Body of pancreas (tissue), 4 donors: ENCODE data around the gene CCDC188. TPM values are rescaled to one million over a fixed set of nuclear protein-coding genes. Genes with fewer than 3 reads are reported as not detected.

Experiments
- ATAC-seq: fragments of 150-250 bp; one replicate; pipeline ENCODE4 v1.9.1; 2016
- DNase-seq, 4 donors: peaks; one replicate each; pipeline ENCODE4 v3.0.0-alpha.2; 2019
- H3K27ac ChIP-seq, 4 donors: fragments of 200-600 bp; sonication (generic); 1 replicate in 3 of 4; 2 replicates in 1 of 4; pipeline versions ENCODE4 v1.5.1 to v1.6.1; 2016 to 2019; ENCODE audit warnings: mild to moderate bottlenecking in 1 of 4, mixed read lengths in 1 of 4, moderate library complexity in 1 of 4
- H3K27me3 ChIP-seq, 2 donors: fragments of 200-600 bp; sonication (generic); one replicate each; pipeline ENCODE4 v1.6.0; 2016; ENCODE audit warnings: mild to moderate bottlenecking in 1 of 2
- H3K36me3 ChIP-seq, 2 donors: fragments of 200-600 bp; sonication (generic); replicated peaks in 1 of 2; 2 replicates each; pipeline ENCODE4 v1.5.1; 2016; ENCODE audit warnings: low read depth in 2 of 2; ENCODE audit not compliant: insufficient read depth in 1 of 2
- H3K4me1 ChIP-seq: fragments of 200-600 bp; sonication (generic); one replicate; pipeline ENCODE4 v1.6.0; 2016
- H3K4me3 ChIP-seq, 2 donors: fragments of 200-600 bp; sonication (generic); 1 replicate in 1 of 2; 2 replicates in 1 of 2; pipeline ENCODE4 v1.5.1; 2016 to 2019
- H3K9me3 ChIP-seq, 3 donors: fragments of 200-600 bp; sonication (generic); 1 replicate in 2 of 3; 2 replicates in 1 of 3; pipeline ENCODE4 v1.5.1; 2016
- CTCF ChIP-seq, 7 experiments: fragments of 450-650 bp in 4 of 7; fragments of 200-600 bp in 3 of 7; sonication (generic) in 3 of 7; IDR thresholded peaks; one replicate each; pipeline ENCODE4 v1.5.1; 2016 to 2019; ENCODE audit warnings: antibody characterized with exemption in 7 of 7
- POLR2A ChIP-seq, 3 donors: fragments of 450-650 bp; IDR thresholded peaks; one replicate each; pipeline ENCODE4 v1.6.1; 2016; ENCODE audit warnings: antibody characterized with exemption in 3 of 3, mild to moderate bottlenecking in 2 of 3
- WGBS, 2 donors: methylation state at CpG; one replicate each; pipeline ENCODE4 v1.1.5; 2017; 5-methylcytosine and 5-hydroxymethylcytosine counted together
- intact Hi-C: fragments of 100-400 bp; cut with DNase I; formaldehyde crosslinking; loops from one replicate; pipeline ENCODE4 v1.15.1; 2023
- total RNA-seq, 2 donors: library from RNA; depleted of rRNA; stranded (reverse); fragments of >200 nt; gene quantifications; one replicate each; pipeline ENCODE4 v1.1.0, GENCODE V29; 2016

CCDC188 gene
- total RNA-seq, 2 donors from 2014 or later, result not detected

GRCh38 chr22:20192972-20193760, 42.3 kb upstream of the CCDC188 start:
- Histone ChIP-seq H3K36me3 (no peaks in the 10 kb centered on the region), H3K9me3 (no peaks in the 10 kb centered on the region), H3K4me3 (no peak overlapping the region), H3K4me1 (no peaks in the 10 kb centered on the region), H3K27ac (no peak overlapping the region), H3K27me3 (no peaks in the 10 kb centered on the region)
- DNase-seq (no peak), ATAC-seq (no peak)
- WGBS, 2 donors, result 73 to 92% methylated on average over 2 to 19 of the region's 20 CpGs
- intact Hi-C loops, result no loop called here
- TF ChIP-seq CTCF (IDR thresholded peaks at IDR 0.05) (no peak), POLR2A (IDR thresholded peaks at IDR 0.05) (no peak)

- intact Hi-C loops, result no loop called here
- no peak for TF ChIP-seq CTCF (IDR thresholded peaks at IDR 0.05)
- TF ChIP-seq POLR2A (IDR thresholded peaks at IDR 0.05), result no peak
- Histone ChIP-seq H3K36me3 (no peaks in the 10 kb centered on the region), H3K9me3 (no peaks in the 10 kb centered on the region), H3K4me1 (no peaks in the 10 kb centered on the region), H3K4me3 (no peak overlapping the region), H3K27ac (no peak overlapping the region), H3K27me3 (no peaks in the 10 kb centered on the region)
- WGBS, 2 donors, result 82 to 100% methylated on average over 1 to 10 of the region's 10 CpGs
- ATAC-seq, result no peak
- no peak for DNase-seq
Measured at GRCh38 chr22:20192293-20192971, 41.6 kb upstream of the CCDC188 start.

- ATAC-seq (no peak), DNase-seq (no peak)
- Histone ChIP-seq H3K36me3 (no peaks in the 10 kb centered on the region), H3K4me3 (no peak overlapping the region), H3K27me3 (no peaks in the 10 kb centered on the region), H3K4me1 (no peaks in the 10 kb centered on the region), H3K9me3 (no peaks in the 10 kb centered on the region), H3K27ac (no peak overlapping the region)
- intact Hi-C loops, result no loop called here
- WGBS, 2 donors, result 50 to 76% methylated on average over 2 to 6 of the region's 8 CpGs
- TF ChIP-seq CTCF (IDR thresholded peaks at IDR 0.05), result no peak
- TF ChIP-seq POLR2A (IDR thresholded peaks at IDR 0.05), result no peak
Measured at GRCh38 chr22:20191803-20192202, 40.9 kb upstream of the CCDC188 start.

- DNase-seq, result no peak
- WGBS, 2 donors, result 67 to 86% methylated on average over 5 to 10 of the region's 10 CpGs
Measured at GRCh38 chr22:20191000-20191515, 40.2 kb upstream of the CCDC188 start.

More at GRCh38 chr22:20191000-20191515, 40.2 kb upstream of the CCDC188 start:
- H3K4me3 ChIP-seq, result no peak overlapping the region
- no peaks in the 10 kb centered on the region for H3K27me3 ChIP-seq
- TF ChIP-seq CTCF (IDR thresholded peaks at IDR 0.05), result no peak
- no peak for TF ChIP-seq POLR2A (IDR thresholded peaks at IDR 0.05)
- ATAC-seq, result no peak
- H3K9me3 ChIP-seq, result no peaks in the 10 kb centered on the region
- intact Hi-C loops, result no loop called here
- H3K27ac ChIP-seq, result no peak overlapping the region
- H3K4me1 ChIP-seq, result no peaks in the 10 kb centered on the region
- no peaks in the 10 kb centered on the region for H3K36me3 ChIP-seq
